K562 (cell line): ENCODE results near the gene CELSR2. TPM values are rescaled to one million over a fixed set of nuclear protein-coding genes. Genes with fewer than 3 reads are reported as not detected.
A peak's percentile ranks its signal among the peaks of the same experiment; 100 is the strongest.

Experiments
- ARID2 ChIP-seq: fragments of 450-650 bp; IDR thresholded peaks from 2 replicates; pipeline ENCODE4 v1.6.1; 2017; ENCODE audit warnings: antibody characterized with exemption, mild to moderate bottlenecking
- CBX1 ChIP-seq: sonication (generic); IDR thresholded peaks from 2 replicates; pipeline ENCODE4 v1.6.1; 2016; ENCODE audit warnings: antibody characterized with exemption, low read depth, mild to moderate bottlenecking
- CBX3 ChIP-seq, 2 experiments: IDR thresholded peaks; 1 replicate in 1 of 2; 2 replicates in 1 of 2; pipeline ENCODE4 v1.6.1; 2012; ENCODE audit warnings: inconsistent platforms in 2 of 2, low read length in 2 of 2, borderline replicate concordance in 1 of 2, control low read depth in 1 of 2
- CBX5 ChIP-seq: IDR thresholded peaks from 2 replicates; pipeline ENCODE4 v1.6.1; 2014; ENCODE audit warnings: low read depth, borderline replicate concordance
- CHD4 ChIP-seq: fragments of 200-600 bp; sonication (generic); IDR thresholded peaks from 3 replicates; pipeline ENCODE4 v1.6.1; 2012; ENCODE audit warnings: low read depth, mild to moderate bottlenecking, mixed read lengths, low read length, inconsistent platforms; ENCODE audit not compliant: insufficient read depth, insufficient replicate concordance, poor library complexity, severe bottlenecking
- FOXA3 ChIP-seq, 2 experiments: fragments of 450-650 bp in 1 of 2; sonication (generic) in 1 of 2; formaldehyde crosslinking; IDR thresholded peaks in 1 of 2; conservative IDR thresholded peaks in 1 of 2; 2 replicates each; pipeline versions ENCODE4 v1.4.0 to v1.8.0; 2020 to 2022; ENCODE audit warnings: mild to moderate bottlenecking in 2 of 2, missing genetic modification reagents in 1 of 2
- ILK ChIP-seq: fragments of 450-650 bp; IDR thresholded peaks from 2 replicates; pipeline ENCODE4 v1.6.1; 2016; ENCODE audit warnings: missing genetic modification characterization, low read depth, mild to moderate bottlenecking, missing compliant biosample characterization, moderate library complexity, borderline replicate concordance
- KAT2B ChIP-seq: IDR thresholded peaks from one replicate; pipeline ENCODE4 v1.6.1; 2012; ENCODE audit warnings: low read depth, mild to moderate bottlenecking, control low read depth, inconsistent platforms, low read length, moderate library complexity
- MYNN ChIP-seq, 2 experiments: sonication (generic); formaldehyde crosslinking in 1 of 2; IDR thresholded peaks; 2 replicates each; pipeline versions ENCODE4 v1.5.0 to v1.6.1; 2016 to 2020; ENCODE audit warnings: antibody characterized with exemption in 1 of 2, missing genetic modification reagents in 1 of 2
- NONO ChIP-seq, 2 experiments: fragments of 200-400 bp in 1 of 2; fragments of 450-650 bp in 1 of 2; formaldehyde crosslinking in 1 of 2; IDR thresholded peaks; 2 replicates each; pipeline ENCODE4 v1.6.1; 2017; ENCODE audit warnings: low read depth in 2 of 2, mild to moderate bottlenecking in 2 of 2, moderate library complexity in 2 of 2, low read length in 1 of 2
- NR2C1 ChIP-seq, 2 experiments: fragments of 450-650 bp; IDR thresholded peaks; 2 replicates each; pipeline ENCODE4 v1.6.1; 2017; ENCODE audit warnings: mild to moderate bottlenecking in 2 of 2, antibody characterized with exemption in 1 of 2, inconsistent platforms in 1 of 2, missing compliant biosample characterization in 1 of 2, missing genetic modification characterization in 1 of 2
- PHF20 ChIP-seq: fragments of 450-650 bp; IDR thresholded peaks from 2 replicates; pipeline ENCODE4 v1.6.1; 2018; ENCODE audit not compliant: partially characterized antibody
- PHTF2 ChIP-seq: fragments of 250-450 bp; sonication (Bioruptor Pico); IDR thresholded peaks from 2 replicates; pipeline ENCODE4 v1.5.0; 2021; ENCODE audit warnings: mild to moderate bottlenecking
- SMARCC2 ChIP-seq: fragments of 450-650 bp; IDR thresholded peaks from 2 replicates; pipeline ENCODE4 v1.6.1; 2017; ENCODE audit warnings: antibody characterized with exemption, moderate library complexity, mild to moderate bottlenecking, low read depth
- THRAP3 ChIP-seq: fragments of 450-650 bp; IDR thresholded peaks from 2 replicates; pipeline ENCODE4 v1.6.1; 2016; ENCODE audit warnings: mild to moderate bottlenecking, inconsistent platforms, borderline replicate concordance
- TRIM28 ChIP-seq: fragments of 450-650 bp; IDR thresholded peaks from 2 replicates; pipeline ENCODE4 v1.6.1; 2017
- ZBTB8A ChIP-seq: fragments of 450-650 bp; IDR thresholded peaks from 2 replicates; pipeline ENCODE4 v1.6.1; 2018; ENCODE audit warnings: mild to moderate bottlenecking, moderate library complexity; ENCODE audit not compliant: partially characterized antibody
- ZNF146 ChIP-seq: IDR thresholded peaks from one replicate; pipeline ENCODE4 v1.6.1; 2018; ENCODE audit warnings: missing compliant biosample characterization; ENCODE audit not compliant: unreplicated experiment
- ZNF3 ChIP-seq: fragments of 250-450 bp; sonication (Bioruptor Pico); IDR thresholded peaks from 2 replicates; pipeline ENCODE4 v1.5.0; 2021; ENCODE audit warnings: mild to moderate bottlenecking, moderate library complexity
- polyA plus RNA-seq, 8 experiments: library from polyadenylated mRNA; depleted of rRNA in 4 of 8; stranded (reverse) in 5 of 8; unstranded in 3 of 8; fragments of >200 nt; fragmentation: Nextera tagmentation in 2 of 8; fragmentation: Illumina TruSeq in 1 of 8; extraction: Ambion mirVana in 2 of 8; extraction: Trizol in 1 of 8; gene quantifications; 2 replicates each; pipeline versions ENCODE4 v1.2.1 to v1.2.3, GENCODE V29; 2011 to 2014; ENCODE audit warnings: inconsistent platforms in 1 of 8, missing spikeins in 1 of 8
- total RNA-seq, 7 experiments: library from RNA; depleted of rRNA in 6 of 7; stranded (reverse); fragments of >200 nt in 6 of 7; fragmentation: Illumina TruSeq in 2 of 7; extraction: Trizol in 2 of 7; gene quantifications; 2 replicates each; pipeline versions ENCODE4 v1.2.1 to v1.2.3, GENCODE V29; 2011 to 2021; ENCODE audit warnings: low replicate concordance in 1 of 7
- TF ChIP-seq, protein P1 (sequence below): sonication (generic); formaldehyde crosslinking; IDR thresholded peaks from 2 replicates; pipeline ENCODE4 v1.8.0; 2022; ENCODE audit warnings: mild to moderate bottlenecking, missing genetic modification reagents

The CELSR2 gene
- total and polyA plus RNA-seq, 9 of the 15 experiments (the other 6 are each of a cell fraction or from before 2014, with no cell fraction given), result 0.31 to 21.9 (median 4.2) TPM

DNA sequence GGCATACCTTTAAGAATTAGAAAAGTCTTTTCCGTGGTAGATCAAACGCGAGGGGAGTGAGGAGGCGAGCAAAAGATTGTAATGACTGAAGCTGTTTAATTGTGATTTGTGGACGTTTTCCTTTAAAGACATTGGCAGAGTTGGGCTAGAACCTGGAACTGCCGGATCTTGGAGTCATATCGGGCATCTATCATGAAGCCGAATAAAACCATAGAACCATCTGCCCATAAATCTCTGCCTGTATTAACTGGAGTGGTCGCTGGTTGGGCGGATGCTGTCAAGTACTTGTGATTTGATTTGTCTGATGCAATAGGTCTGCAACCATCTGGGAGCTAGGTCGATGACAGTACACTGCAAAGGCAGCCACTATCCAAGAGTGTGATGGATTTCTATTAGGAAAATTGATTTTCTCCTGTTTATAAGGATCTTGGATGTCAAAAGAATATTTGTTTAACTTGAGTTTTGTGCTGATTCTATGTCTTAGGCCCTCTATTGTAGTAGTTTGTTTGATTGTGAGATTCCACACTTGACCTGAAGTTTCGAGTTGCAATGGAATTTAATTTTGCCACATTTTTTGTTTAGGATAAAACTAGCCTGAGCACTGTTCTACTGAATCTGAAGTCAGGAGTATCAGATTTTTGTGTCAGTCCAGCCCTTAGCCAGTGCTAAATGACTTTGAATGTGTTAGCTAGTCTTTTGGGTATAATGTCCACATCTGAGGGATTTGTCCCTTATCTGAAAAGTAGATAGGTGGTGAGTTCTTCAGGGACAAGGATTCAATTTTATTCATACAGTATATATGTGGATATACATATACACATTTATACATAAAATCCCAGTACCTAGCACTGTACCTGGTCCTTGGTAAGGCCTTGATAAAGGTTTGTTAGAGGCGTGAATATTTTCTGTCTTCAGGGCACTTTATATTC is 34.4 kb upstream of the CELSR2 start (continued):
- TF ChIP-seq FOXA3 (CRISPR knock-in tag; conservative IDR thresholded peaks at IDR 0.05 in 1 of 2, IDR thresholded peaks at IDR 0.05 in 1 of 2) (no peak; a peak in 2 of 4 replicates), SMARCC2 (peak; percentile 71; the same call in 1 of the 2 replicates), NR2C1 (IDR thresholded peaks at IDR 0.05) (no peak), NR2C1 (tag; IDR thresholded peaks at IDR 0.05) (peak; percentile 71), NONO (IDR thresholded peaks at IDR 0.05; ENCODE audit: low read depth in 2 of 2, low read length in 1 of 2) (no peak), THRAP3 (no peak), CHD4 (no peak), ZNF3 (0 out of 2 replicates have a peak, but pooled peaks have one; percentile 35), MYNN (IDR thresholded peaks at IDR 0.05) (no peak), MYNN (CRISPR knock-in tag; IDR thresholded peaks at IDR 0.05) (no peak), TRIM28 (no peak), CBX1 (no peak), ZNF146 (CRISPR knock-in tag) (no peak), PHF20 (no peak), ARID2 (peak; percentile 24; the same call in 1 of the 2 replicates), PHTF2 (CRISPR knock-in tag) (no peak), ZBTB8A (no peak), CBX5 (no peak), ILK (tag) (no peak), CBX3 (IDR thresholded peaks at IDR 0.05; ENCODE audit: borderline replicate concordance in 1 of 2, low read length in 2 of 2) (no peak), KAT2B (no peak)
- TF ChIP-seq, protein P1, sequence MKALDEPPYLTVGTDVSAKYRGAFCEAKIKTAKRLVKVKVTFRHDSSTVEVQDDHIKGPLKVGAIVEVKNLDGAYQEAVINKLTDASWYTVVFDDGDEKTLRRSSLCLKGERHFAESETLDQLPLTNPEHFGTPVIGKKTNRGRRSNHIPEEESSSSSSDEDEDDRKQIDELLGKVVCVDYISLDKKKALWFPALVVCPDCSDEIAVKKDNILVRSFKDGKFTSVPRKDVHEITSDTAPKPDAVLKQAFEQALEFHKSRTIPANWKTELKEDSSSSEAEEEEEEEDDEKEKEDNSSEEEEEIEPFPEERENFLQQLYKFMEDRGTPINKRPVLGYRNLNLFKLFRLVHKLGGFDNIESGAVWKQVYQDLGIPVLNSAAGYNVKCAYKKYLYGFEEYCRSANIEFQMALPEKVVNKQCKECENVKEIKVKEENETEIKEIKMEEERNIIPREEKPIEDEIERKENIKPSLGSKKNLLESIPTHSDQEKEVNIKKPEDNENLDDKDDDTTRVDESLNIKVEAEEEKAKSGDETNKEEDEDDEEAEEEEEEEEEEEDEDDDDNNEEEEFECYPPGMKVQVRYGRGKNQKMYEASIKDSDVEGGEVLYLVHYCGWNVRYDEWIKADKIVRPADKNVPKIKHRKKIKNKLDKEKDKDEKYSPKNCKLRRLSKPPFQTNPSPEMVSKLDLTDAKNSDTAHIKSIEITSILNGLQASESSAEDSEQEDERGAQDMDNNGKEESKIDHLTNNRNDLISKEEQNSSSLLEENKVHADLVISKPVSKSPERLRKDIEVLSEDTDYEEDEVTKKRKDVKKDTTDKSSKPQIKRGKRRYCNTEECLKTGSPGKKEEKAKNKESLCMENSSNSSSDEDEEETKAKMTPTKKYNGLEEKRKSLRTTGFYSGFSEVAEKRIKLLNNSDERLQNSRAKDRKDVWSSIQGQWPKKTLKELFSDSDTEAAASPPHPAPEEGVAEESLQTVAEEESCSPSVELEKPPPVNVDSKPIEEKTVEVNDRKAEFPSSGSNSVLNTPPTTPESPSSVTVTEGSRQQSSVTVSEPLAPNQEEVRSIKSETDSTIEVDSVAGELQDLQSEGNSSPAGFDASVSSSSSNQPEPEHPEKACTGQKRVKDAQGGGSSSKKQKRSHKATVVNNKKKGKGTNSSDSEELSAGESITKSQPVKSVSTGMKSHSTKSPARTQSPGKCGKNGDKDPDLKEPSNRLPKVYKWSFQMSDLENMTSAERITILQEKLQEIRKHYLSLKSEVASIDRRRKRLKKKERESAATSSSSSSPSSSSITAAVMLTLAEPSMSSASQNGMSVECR (CRISPR knock-in tag), result no peak; the same call in 1 of the 2 replicates
